Stimulated activated CD4-positive, alpha-beta T cell treated with anti-CD3 and anti-CD28 coated beads, Interleukin-12 subunit alpha, Interleukin-12 subunit beta, amount 100 ng/mL, for 48 hours (primary cell): ENCODE measurements around the gene SLC6A6.

ENCODE experiments used
- DNase-seq, 3 donors: peaks; one replicate each; pipeline ENCODE4 v3.0.0-alpha.2; 2020; ENCODE audit warnings: low read depth in 2 of 3, low spot score in 1 of 3

Gene SLC6A6

GRCh38 chr3:14371573-14372474 lies 30.6 kb upstream of the SLC6A6 start:
- no peak for DNase-seq

GRCh38 chr3:14372587-14372986 lies 29.8 kb upstream of the SLC6A6 start:
- no peak for DNase-seq

DNA sequence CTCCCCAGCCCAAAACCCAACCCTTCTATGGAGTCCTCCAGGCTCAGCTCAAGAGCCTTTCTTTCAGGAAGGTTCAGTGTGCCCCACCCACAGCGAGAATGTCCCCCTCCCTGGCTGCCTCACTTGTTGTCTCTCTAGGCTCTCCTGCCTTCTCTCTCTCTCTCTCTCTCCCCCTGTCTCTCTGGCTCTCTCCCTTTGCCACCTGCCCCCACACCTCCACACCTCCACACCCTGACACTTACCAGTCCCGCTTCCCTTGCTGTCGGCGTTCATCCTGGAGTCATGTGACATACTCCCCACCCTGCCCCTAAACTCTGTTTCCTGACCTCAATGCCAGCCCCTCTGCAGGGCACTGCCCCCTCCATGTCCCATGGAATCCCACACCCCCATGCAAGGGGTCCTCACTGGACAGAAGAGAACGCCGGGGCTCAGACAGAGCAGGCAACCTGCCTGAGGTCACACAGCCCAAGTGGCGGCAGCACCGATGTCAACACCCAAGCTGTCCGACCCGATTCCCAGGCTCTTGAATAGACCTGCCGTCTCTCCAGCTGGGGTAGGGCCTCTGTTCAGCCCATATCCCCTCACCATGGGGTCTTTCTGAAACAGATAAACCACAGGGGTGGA lies 28.5 kb upstream of the SLC6A6 start:
- DNase-seq: no peak

GRCh38 chr3:14374444-14374883 lies 27.9 kb upstream of the SLC6A6 start:
- no peak for DNase-seq

GRCh38 chr3:14375192-14375591 lies 27.2 kb upstream of the SLC6A6 start:
- no peak for DNase-seq

GRCh38 chr3:14376348-14377043 lies 25.9 kb upstream of the SLC6A6 start:
- no peak for DNase-seq

GRCh38 chr3:14377044-14377837 lies 25.2 kb upstream of the SLC6A6 start:
- DNase-seq: no peak

DNA sequence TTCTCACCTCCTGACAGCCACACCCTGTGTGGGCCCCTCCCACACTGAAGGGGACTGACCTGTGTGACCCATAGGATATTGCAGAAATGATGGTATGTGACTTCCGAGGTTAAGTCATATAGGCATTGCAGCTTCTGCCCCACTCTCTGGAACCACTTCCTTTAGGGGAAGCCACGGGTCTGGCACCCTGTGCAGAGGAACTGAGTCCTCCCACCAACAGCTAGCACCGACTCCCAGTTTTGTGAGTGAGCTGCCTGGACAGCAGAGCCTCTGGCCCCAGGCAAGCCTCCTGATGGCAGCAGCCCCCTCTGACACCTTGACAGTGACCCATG lies 24.6 kb upstream of the SLC6A6 start:
- DNase-seq: peak in 2 of 3 donors; percentile 4 to 18

- no peak for DNase-seq
Observed at GRCh38 chr3:14378415-14378814, 24.0 kb upstream of the SLC6A6 start.

- no peak for DNase-seq
Observed at GRCh38 chr3:14379843-14380242, 22.6 kb upstream of the SLC6A6 start.

DNA sequence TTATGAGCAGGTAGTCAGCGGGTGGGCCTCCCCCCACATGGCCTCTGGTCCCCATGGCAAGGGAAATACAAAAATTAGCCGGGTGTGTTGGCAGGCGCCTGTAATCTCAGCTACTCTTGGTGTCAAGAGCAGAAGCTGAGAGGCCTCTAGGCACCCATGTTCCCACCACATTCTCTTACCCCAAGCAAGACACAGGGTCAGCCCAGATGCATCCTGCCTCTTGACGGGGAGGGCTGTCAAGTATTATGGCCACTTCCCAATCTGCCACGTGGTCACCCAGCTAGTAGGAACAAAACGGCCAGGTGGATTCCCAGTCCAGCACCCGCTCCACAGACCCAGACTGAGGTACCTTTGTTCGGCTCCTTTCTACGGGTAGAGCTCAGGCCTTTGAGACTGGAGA lies 16.2 kb upstream of the SLC6A6 start:
- DNase-seq: no peak

DNA sequence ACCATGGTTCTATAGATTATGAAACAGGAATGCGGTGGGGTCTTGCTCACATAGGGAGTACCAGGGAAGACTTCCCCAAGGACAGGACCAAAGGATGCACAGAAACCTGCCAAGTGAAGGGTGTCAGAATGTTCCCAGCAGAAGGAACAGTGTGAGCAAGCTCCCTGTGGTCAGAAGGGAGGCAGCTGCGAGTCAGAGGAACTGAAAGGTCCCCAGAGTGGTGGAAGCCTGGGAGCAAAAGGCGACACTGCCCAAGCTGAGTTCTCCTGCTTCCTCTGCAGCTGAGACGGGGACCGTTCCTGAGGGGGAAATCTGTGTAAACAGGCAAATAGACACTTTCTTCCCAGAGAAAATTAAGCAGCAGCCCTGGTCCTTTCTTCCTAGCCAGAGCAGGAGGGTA lies 14.2 kb upstream of the SLC6A6 start:
- DNase-seq: no peak

GRCh38 chr3:14389166-14389606 lies 13.2 kb upstream of the SLC6A6 start:
- no peak for DNase-seq

DNA sequence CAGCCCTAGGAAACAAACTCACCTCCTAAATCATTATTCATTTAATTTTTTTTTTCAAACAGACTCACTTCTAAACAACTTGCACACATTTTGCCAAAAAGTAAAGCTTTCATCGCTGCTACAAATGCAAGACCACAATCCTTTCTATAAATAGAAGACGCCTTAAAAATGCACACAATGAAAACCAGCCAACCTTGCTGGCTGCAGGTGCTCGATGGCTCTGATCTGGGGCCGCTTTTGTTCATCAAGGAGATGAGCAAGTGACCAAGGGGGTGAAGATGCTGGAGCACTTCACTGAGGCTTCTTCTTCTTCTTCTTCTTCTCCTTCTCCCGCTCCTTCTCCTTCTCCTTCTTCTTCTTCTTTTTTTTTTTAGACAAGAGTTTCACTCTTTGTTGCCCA lies 12.7 kb upstream of the SLC6A6 start:
- no peak for DNase-seq

- no peak for DNase-seq
Observed at GRCh38 chr3:14391033-14391432, 11.4 kb upstream of the SLC6A6 start.

DNA sequence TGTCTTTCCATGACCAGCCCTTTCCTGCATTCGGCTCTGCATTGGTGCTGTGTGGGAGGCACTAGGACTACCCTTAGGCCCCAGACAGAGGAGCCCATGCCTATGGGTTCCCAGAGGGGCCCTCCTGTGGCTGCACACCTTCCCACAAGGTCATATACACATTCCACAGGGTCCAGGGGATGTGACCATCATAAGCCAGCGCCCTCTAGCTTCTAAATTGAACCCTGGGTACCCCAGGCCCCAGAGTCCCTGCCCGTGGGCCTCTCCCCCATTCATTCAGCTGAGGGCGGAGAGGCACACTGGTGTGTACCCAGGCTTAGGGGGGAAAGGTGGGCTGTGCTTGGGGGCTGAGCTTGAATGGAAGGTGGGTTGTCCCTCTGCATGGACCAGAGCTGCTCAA lies 10.2 kb upstream of the SLC6A6 start:
- DNase-seq: no peak

- DNase-seq: no peak
Observed at GRCh38 chr3:14392803-14393319, 9.5 kb upstream of the SLC6A6 start.

DNA sequence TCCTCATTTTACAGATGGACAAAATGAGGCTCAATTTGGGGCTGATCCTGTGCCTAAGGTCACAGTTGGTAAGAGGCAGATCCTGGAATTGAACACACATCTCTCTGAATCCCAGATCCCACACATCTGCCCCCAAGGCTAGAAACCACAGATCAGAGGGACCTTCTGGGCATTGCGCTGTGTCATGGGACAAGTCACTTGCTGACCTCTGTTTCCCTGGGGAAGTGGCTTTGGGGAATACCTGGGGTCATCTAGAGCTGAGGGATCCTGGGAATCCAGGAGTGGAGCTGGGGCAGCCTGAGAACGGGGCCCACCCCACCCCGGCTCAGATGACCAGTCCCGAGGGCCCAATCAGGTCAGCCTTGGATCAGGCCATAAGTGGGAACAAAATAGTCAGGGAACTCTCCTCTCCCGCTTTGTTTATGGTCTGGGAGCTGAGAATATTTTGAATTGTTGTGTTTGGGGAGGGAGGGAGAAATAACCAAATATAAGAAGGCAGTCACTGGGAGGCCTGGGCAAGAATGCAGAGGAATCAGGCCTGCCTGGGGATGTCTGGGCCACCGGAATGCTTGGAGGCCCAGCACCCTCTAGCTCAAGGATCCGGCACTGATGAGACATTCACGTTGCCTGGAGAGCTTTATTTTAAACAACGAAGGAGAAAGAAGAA lies 8.8 kb upstream of the SLC6A6 start:
- DNase-seq: no peak

DNA sequence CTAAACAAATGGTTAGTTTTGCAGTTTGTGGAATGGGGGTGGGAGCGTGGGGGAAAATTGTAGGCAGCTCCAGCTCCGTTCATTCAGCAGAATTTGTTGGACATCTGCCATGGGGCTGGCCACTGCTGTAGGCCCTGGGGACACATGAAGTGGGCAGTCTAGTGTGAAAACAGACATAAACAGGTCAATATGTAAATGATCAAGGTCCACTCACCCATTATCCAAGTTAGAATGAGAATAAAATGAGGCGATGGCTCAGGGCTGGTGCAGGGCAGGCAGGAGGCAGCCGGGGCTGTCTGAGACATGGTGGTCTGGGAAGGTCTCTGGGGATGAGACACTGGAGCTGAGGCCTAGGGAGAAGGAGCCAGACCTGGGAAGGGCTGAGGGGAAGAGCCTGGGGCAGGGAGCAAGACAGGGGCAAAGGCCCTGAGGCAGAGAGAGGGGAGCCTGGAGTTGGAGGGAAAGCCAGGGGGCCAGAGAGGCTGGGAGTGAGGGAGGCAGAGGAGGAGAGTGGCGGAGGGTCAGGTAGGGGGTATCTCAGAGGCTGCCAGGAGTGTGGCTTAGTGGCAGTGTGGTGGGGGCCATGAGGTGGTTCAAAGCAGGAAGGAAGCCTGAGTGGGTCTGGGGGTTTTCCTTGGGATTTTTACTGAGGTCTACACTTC lies 6.2 kb upstream of the SLC6A6 start:
- DNase-seq: no peak

- DNase-seq: no peak
Observed at GRCh38 chr3:14397046-14397445, 5.4 kb upstream of the SLC6A6 start.
